Trophoblast cell (in vitro differentiated cells and primary cell): ENCODE results near the gene DCLK2.

Experiments used
- DNase-seq, 2 donors: peaks; one replicate each; pipeline ENCODE4 v3.0.0-alpha.2; 2016
- H2AFZ ChIP-seq: 2 replicates; pipeline ENCODE4 v1.6.1; 2013; ENCODE audit warnings: low read length, moderate library complexity, mild to moderate bottlenecking; ENCODE audit not compliant: insufficient read depth, poor library complexity
- H2AK5ac ChIP-seq: 2 replicates; pipeline ENCODE4 v1.6.1; 2013; ENCODE audit warnings: mild to moderate bottlenecking, low read length
- H2BK120ac ChIP-seq: 2 replicates; pipeline ENCODE4 v1.6.1; 2013; ENCODE audit warnings: low read length, mild to moderate bottlenecking, moderate library complexity; ENCODE audit not compliant: insufficient read depth, poor library complexity
- H2BK12ac ChIP-seq: 2 replicates; pipeline ENCODE4 v1.6.1; 2013; ENCODE audit warnings: mild to moderate bottlenecking, low read length, moderate library complexity
- H2BK5ac ChIP-seq: 2 replicates; pipeline ENCODE4 v1.6.1; 2013; ENCODE audit warnings: low read length, low read depth, moderate library complexity, mild to moderate bottlenecking; ENCODE audit not compliant: poor library complexity
- H3K14ac ChIP-seq: 2 replicates; pipeline ENCODE4 v1.6.1; 2013; ENCODE audit warnings: mild to moderate bottlenecking, low read length
- H3K18ac ChIP-seq: 2 replicates; pipeline ENCODE4 v1.6.1; 2013; ENCODE audit warnings: mild to moderate bottlenecking, low read length
- H3K23ac ChIP-seq: 2 replicates; pipeline ENCODE4 v1.6.1; 2013; ENCODE audit warnings: low read length
- H3K27ac ChIP-seq: 2 replicates; pipeline ENCODE4 v1.5.1; 2013; ENCODE audit warnings: low read depth, mild to moderate bottlenecking, inconsistent platforms, low read length, moderate library complexity
- H3K27me3 ChIP-seq: 2 replicates; pipeline ENCODE4 v1.6.1; 2013; ENCODE audit warnings: inconsistent platforms, mild to moderate bottlenecking, low read length, moderate library complexity; ENCODE audit not compliant: insufficient read depth
- H3K36me3 ChIP-seq, 2 experiments: 1 replicate in 1 of 2; 2 replicates in 1 of 2; pipeline ENCODE4 v1.6.1; 2013; ENCODE audit warnings: low read length in 2 of 2, mild to moderate bottlenecking in 2 of 2, moderate library complexity in 1 of 2; ENCODE audit not compliant: insufficient read depth in 2 of 2, control insufficient read depth in 1 of 2
- H3K4ac ChIP-seq: 2 replicates; pipeline ENCODE4 v1.6.1; 2013; ENCODE audit warnings: low read depth, mild to moderate bottlenecking, low read length, moderate library complexity
- H3K4me1 ChIP-seq, 2 experiments: 1 replicate in 1 of 2; 2 replicates in 1 of 2; pipeline ENCODE4 v1.6.1; 2013; ENCODE audit warnings: low read length in 2 of 2, mild to moderate bottlenecking in 2 of 2, moderate library complexity in 1 of 2; ENCODE audit not compliant: insufficient read depth in 2 of 2, control insufficient read depth in 1 of 2
- H3K4me2 ChIP-seq: 2 replicates; pipeline ENCODE4 v1.6.1; 2013; ENCODE audit warnings: inconsistent platforms, mild to moderate bottlenecking, low read length, moderate library complexity
- H3K4me3 ChIP-seq: 2 replicates; pipeline ENCODE4 v1.5.1; 2013; ENCODE audit warnings: mild to moderate bottlenecking, low read depth, low read length, inconsistent platforms
- H3K79me1 ChIP-seq: one replicate; pipeline ENCODE4 v1.6.1; 2013; ENCODE audit warnings: low read length
- H3K79me2 ChIP-seq: 2 replicates; pipeline ENCODE4 v1.6.1; 2013; ENCODE audit warnings: low read length, mild to moderate bottlenecking; ENCODE audit not compliant: control insufficient read depth, insufficient read depth, poor library complexity
- H3K9ac ChIP-seq: 2 replicates; pipeline ENCODE4 v1.6.1; 2013; ENCODE audit warnings: mild to moderate bottlenecking, low read length
- H3K9me3 ChIP-seq: 2 replicates; pipeline ENCODE4 v1.6.1; 2013; ENCODE audit warnings: low read depth, mild to moderate bottlenecking, control low read depth, inconsistent platforms, low read length; ENCODE audit not compliant: insufficient read depth
- H4K12ac ChIP-seq: 2 replicates; pipeline ENCODE4 v1.6.1; 2013; ENCODE audit warnings: low read depth, mild to moderate bottlenecking, low read length, moderate library complexity
- H4K8ac ChIP-seq: 2 replicates; pipeline ENCODE4 v1.6.1; 2013; ENCODE audit warnings: low read depth, mild to moderate bottlenecking, low read length, moderate library complexity
- H4K91ac ChIP-seq: one replicate; pipeline ENCODE4 v1.6.1; 2013; ENCODE audit warnings: low read depth, mild to moderate bottlenecking, low read length, moderate library complexity
- WGBS: extraction: QIAGEN DNeasy Blood & Tissue Kit; methylation state at CpG from one replicate; pipeline ENCODE4 v1.1.7; 2013; ENCODE audit warnings: missing lambda C conversion rate; ENCODE audit not compliant: insufficient read length, insufficient coverage; ENCODE audit errors: extremely low coverage; 5-methylcytosine and 5-hydroxymethylcytosine counted together

Gene DCLK2

GRCh38 chr4:150114641-150115040, 36.4 kb downstream of the DCLK2 start:
- no peak overlapping the region for H3K4ac ChIP-seq
- H2BK12ac ChIP-seq = no peak overlapping the region
- no peak overlapping the region for H3K14ac ChIP-seq
- no peak overlapping the region for H3K27ac ChIP-seq
- H3K4me3 ChIP-seq = no peak overlapping the region
- no peak overlapping the region for H3K23ac ChIP-seq
- no peaks in the 10 kb centered on the region for H3K79me2 ChIP-seq
- no peak overlapping the region for H3K9ac ChIP-seq
- no peaks in the 10 kb centered on the region for H3K79me1 ChIP-seq
- no peak overlapping the region for H3K4me2 ChIP-seq
- no peaks in the 10 kb centered on the region for H3K27me3 ChIP-seq
- no peak overlapping the region for H2AK5ac ChIP-seq
- no peak for DNase-seq
- H2BK5ac ChIP-seq = no peak overlapping the region
- H3K9me3 ChIP-seq = no peaks in the 10 kb centered on the region
- no peak overlapping the region for H4K91ac ChIP-seq
- no peak overlapping the region for H2BK120ac ChIP-seq
- no peaks in the 10 kb centered on the region for H3K4me1 ChIP-seq
- H4K12ac ChIP-seq = no peak overlapping the region
- no peak overlapping the region for H2AFZ ChIP-seq
- H3K36me3 ChIP-seq = no peaks in the 10 kb centered on the region
- WGBS = no CpG with 5 or more reads among the region's 1 CpG
- no peak overlapping the region for H3K18ac ChIP-seq
- H4K8ac ChIP-seq = no peak overlapping the region

GRCh38 chr4:150115851-150116250, 37.6 kb downstream of the DCLK2 start:
- WGBS = no CpG with 5 or more reads among the region's 2 CpGs
- no peak overlapping the region for H3K23ac ChIP-seq
- no peak overlapping the region for H3K18ac ChIP-seq
- no peak overlapping the region for H4K91ac ChIP-seq
- H3K4me1 ChIP-seq = no peaks in the 10 kb centered on the region
- no peak overlapping the region for H2BK120ac ChIP-seq
- H3K36me3 ChIP-seq = no peaks in the 10 kb centered on the region
- H3K9ac ChIP-seq = no peak overlapping the region
- DNase-seq = peak in 1 of 2 donors; percentile 17
- H2AK5ac ChIP-seq = no peak overlapping the region
- no peak overlapping the region for H4K12ac ChIP-seq
- H3K79me2 ChIP-seq = no peaks in the 10 kb centered on the region
- no peak overlapping the region for H3K4ac ChIP-seq
- H2BK5ac ChIP-seq = no peak overlapping the region
- no peak overlapping the region for H2AFZ ChIP-seq
- no peaks in the 10 kb centered on the region for H3K79me1 ChIP-seq
- H3K27ac ChIP-seq = no peak overlapping the region
- H3K9me3 ChIP-seq = no peaks in the 10 kb centered on the region
- H3K27me3 ChIP-seq = no peaks in the 10 kb centered on the region
- H3K4me3 ChIP-seq = no peak overlapping the region
- H4K8ac ChIP-seq = no peak overlapping the region
- H3K4me2 ChIP-seq = no peak overlapping the region
- H2BK12ac ChIP-seq = no peak overlapping the region
- H3K14ac ChIP-seq = no peak overlapping the region

- Histone ChIP-seq H2BK5ac (no peak overlapping the region), H3K79me1 (no peaks in the 10 kb centered on the region), H3K9ac (no peak overlapping the region), H3K79me2 (no peaks in the 10 kb centered on the region), H2AFZ (no peak overlapping the region), H4K12ac (no peak overlapping the region), H3K36me3 (no peaks in the 10 kb centered on the region), H2AK5ac (no peak overlapping the region), H3K23ac (no peak overlapping the region), H3K27ac (no peak overlapping the region), H3K14ac (no peak overlapping the region), H3K4ac (no peak overlapping the region), H2BK120ac (no peak overlapping the region), H3K4me2 (no peak overlapping the region), H2BK12ac (no peak overlapping the region), H3K27me3 (no peaks in the 10 kb centered on the region), H3K4me1 (no peaks in the 10 kb centered on the region), H4K8ac (no peak overlapping the region), H4K91ac (no peak overlapping the region), H3K9me3 (no peaks in the 10 kb centered on the region), H3K4me3 (no peak overlapping the region), H3K18ac (no peak overlapping the region)
- DNase-seq = peak; percentile 65 to 77
- WGBS = no CpG with 5 or more reads among the region's 2 CpGs
Observed at GRCh38 chr4:150116506-150116905, 38.3 kb downstream of the DCLK2 start.

GRCh38 chr4:150117094-150117493, 38.8 kb downstream of the DCLK2 start:
- no peaks in the 10 kb centered on the region for H3K79me1 ChIP-seq
- H4K12ac ChIP-seq = no peak overlapping the region
- H3K27ac ChIP-seq = no peak overlapping the region
- no peak overlapping the region for H2BK5ac ChIP-seq
- H3K4me3 ChIP-seq = no peak overlapping the region
- H2BK12ac ChIP-seq = no peak overlapping the region
- no peak overlapping the region for H2AK5ac ChIP-seq
- no peak overlapping the region for H3K4me2 ChIP-seq
- no peak overlapping the region for H2BK120ac ChIP-seq
- H3K27me3 ChIP-seq = no peaks in the 10 kb centered on the region
- no peak overlapping the region for H3K9ac ChIP-seq
- no peak overlapping the region for H3K23ac ChIP-seq
- H3K9me3 ChIP-seq = no peaks in the 10 kb centered on the region
- no peak overlapping the region for H4K91ac ChIP-seq
- no peaks in the 10 kb centered on the region for H3K4me1 ChIP-seq
- peak in 1 of 2 donors; percentile 41 for DNase-seq
- H3K79me2 ChIP-seq = no peaks in the 10 kb centered on the region
- H3K14ac ChIP-seq = no peak overlapping the region
- no peak overlapping the region for H4K8ac ChIP-seq
- WGBS = no CpG with 5 or more reads among the region's 3 CpGs
- no peak overlapping the region for H3K18ac ChIP-seq
- no peak overlapping the region for H2AFZ ChIP-seq
- no peaks in the 10 kb centered on the region for H3K36me3 ChIP-seq
- H3K4ac ChIP-seq = no peak overlapping the region
